Liver (tissue), 9 donors: Measurements from ENCODE around the gene CYP2A7. TPM values are rescaled to one million over a fixed set of nuclear protein-coding genes. Genes with fewer than 3 reads are reported as not detected.
"Not testable (repeated sequence)": the region's sequence is repeated elsewhere in the genome, so short reads cannot be mapped to it uniquely, and the experiment has no call there.

ENCODE experiments used
- DNase-seq: peaks from one replicate; pipeline ENCODE4 v3.0.0-alpha.2; 2017; ENCODE audit warnings: low spot score
- H3K27ac ChIP-seq, 2 donors: one replicate each; pipeline ENCODE4 v1.7.0; 2013; ENCODE audit warnings: inconsistent platforms in 2 of 2, low read length in 2 of 2, control low read depth in 1 of 2, low read depth in 1 of 2, mild to moderate bottlenecking in 1 of 2
- H3K27me3 ChIP-seq, 4 donors: one replicate each; pipeline versions ENCODE4 v1.6.1 to v1.7.0; 2013; ENCODE audit warnings: low read length in 3 of 4, inconsistent platforms in 1 of 4, mild to moderate bottlenecking in 1 of 4, moderate library complexity in 1 of 4; ENCODE audit not compliant: control insufficient read depth in 4 of 4, insufficient read depth in 4 of 4
- H3K36me3 ChIP-seq, 4 donors: one replicate each; pipeline versions ENCODE4 v1.6.1 to v1.7.0; 2013; ENCODE audit warnings: low read length in 3 of 4, mild to moderate bottlenecking in 3 of 4, low read depth in 1 of 4, moderate library complexity in 1 of 4; ENCODE audit not compliant: control insufficient read depth in 4 of 4, insufficient read depth in 3 of 4
- H3K4me1 ChIP-seq, 4 donors: one replicate each; pipeline versions ENCODE4 v1.6.1 to v1.7.0; 2013; ENCODE audit warnings: low read length in 3 of 4, mild to moderate bottlenecking in 3 of 4, moderate library complexity in 1 of 4; ENCODE audit not compliant: control insufficient read depth in 4 of 4, insufficient read depth in 4 of 4
- H3K4me3 ChIP-seq, 3 donors: one replicate each; pipeline versions ENCODE4 v1.6.1 to v1.7.0; 2013; ENCODE audit warnings: low read length in 3 of 3, control low read depth in 1 of 3, low read depth in 1 of 3, mild to moderate bottlenecking in 1 of 3
- H3K9ac ChIP-seq, 2 donors: one replicate each; pipeline ENCODE4 v1.7.0; 2013; ENCODE audit warnings: low read length in 2 of 2, mild to moderate bottlenecking in 2 of 2, moderate library complexity in 2 of 2, control low read depth in 1 of 2, low read depth in 1 of 2
- H3K9me3 ChIP-seq, 4 donors: one replicate each; pipeline versions ENCODE4 v1.6.1 to v1.7.0; 2013; ENCODE audit warnings: low read length in 3 of 4; ENCODE audit not compliant: control insufficient read depth in 4 of 4
- EGR1 ChIP-seq, 2 donors: IDR thresholded peaks; 2 replicates each; pipeline ENCODE4 v1.6.1; 2016 to 2018; ENCODE audit warnings: antibody characterized with exemption in 2 of 2, low read depth in 2 of 2
- FOXA1 ChIP-seq: IDR thresholded peaks from 2 replicates; pipeline ENCODE4 v1.6.1; 2016; ENCODE audit warnings: antibody characterized with exemption
- FOXA2 ChIP-seq: IDR thresholded peaks from 2 replicates; pipeline ENCODE4 v1.6.1; 2016; ENCODE audit warnings: antibody characterized with exemption
- HNF4A ChIP-seq, 2 donors: conservative IDR thresholded peaks; 2 replicates each; pipeline ENCODE4 v1.6.1; 2016; ENCODE audit warnings: antibody characterized with exemption in 2 of 2, mild to moderate bottlenecking in 2 of 2
- HNF4G ChIP-seq: IDR thresholded peaks from 2 replicates; pipeline ENCODE4 v1.6.1; 2016; ENCODE audit warnings: antibody characterized with exemption
- MAX ChIP-seq: IDR thresholded peaks from 2 replicates; pipeline ENCODE4 v1.6.1; 2016; ENCODE audit warnings: antibody characterized with exemption
- NR2F2 ChIP-seq: IDR thresholded peaks from 2 replicates; pipeline ENCODE4 v1.6.1; 2016; ENCODE audit warnings: antibody characterized with exemption
- RAD21 ChIP-seq, 2 donors: IDR thresholded peaks; 2 replicates each; pipeline ENCODE4 v1.6.1; 2016; ENCODE audit warnings: antibody characterized with exemption in 2 of 2, mild to moderate bottlenecking in 2 of 2
- SP1 ChIP-seq: IDR thresholded peaks from 2 replicates; pipeline ENCODE4 v1.6.1; 2018; ENCODE audit warnings: antibody characterized with exemption, mild to moderate bottlenecking
- TAF1 ChIP-seq: conservative IDR thresholded peaks from 2 replicates; pipeline ENCODE4 v1.6.1; 2016; ENCODE audit warnings: antibody characterized with exemption, mild to moderate bottlenecking
- WGBS: extraction: QIAGEN DNeasy Blood & Tissue Kit; methylation state at CpG from one replicate; pipeline ENCODE4 v1.1.7; 2013; 5-methylcytosine and 5-hydroxymethylcytosine counted together
- polyA plus RNA-seq, 2 donors: library from polyadenylated mRNA; stranded (reverse) in 1 of 2; unstranded in 1 of 2; fragments of 200-250 nt in 1 of 2; fragments of >200 nt in 1 of 2; fragmentation: Nextera tagmentation in 1 of 2; extraction: Ambion mirVana in 1 of 2; gene quantifications; one replicate each; pipeline versions ENCODE4 v1.2.1 to v1.2.3, GENCODE V29; 2013 to 2015
- total RNA-seq, 2 donors: library from RNA; depleted of rRNA; stranded (reverse); fragments of >200 nt; gene quantifications; one replicate each; pipeline ENCODE4 v1.2.3, GENCODE V29; 2014
- TF ChIP-seq, protein P1 (sequence below): IDR thresholded peaks from 2 replicates; pipeline ENCODE4 v1.6.1; 2016; ENCODE audit warnings: antibody characterized with exemption
- TF ChIP-seq, protein P2 (sequence below): fragments of 150-350 bp; IDR thresholded peaks from 2 replicates; pipeline ENCODE4 v1.5.1; 2017; ENCODE audit warnings: improper control_type of control experiment, low read depth, low read length; ENCODE audit not compliant: missing input control
- TF ChIP-seq, protein P3 (sequence below): IDR thresholded peaks from 2 replicates; pipeline ENCODE4 v1.6.1; 2016; ENCODE audit warnings: antibody characterized with exemption, mild to moderate bottlenecking
- donor health status: healthy.
- donor health status: healthy.
- donor health status: healthy.
- donor health status: healthy.
- donor health status: healthy.

Gene CYP2A7
- total and polyA plus RNA-seq, 4 donors = 3.3 to 57.9 (median 7.4) TPM; not detected in 1

GRCh38 chr19:40907968-40908735 lies 26.1 kb upstream of the CYP2A7 start (continued):
- no peak for TF ChIP-seq MAX
- TF ChIP-seq RAD21 (IDR thresholded peaks at IDR 0.05) = no peak
- no peak for TF ChIP-seq SP1
- TF ChIP-seq FOXA2 = no peak
- no peak for TF ChIP-seq EGR1 (IDR thresholded peaks at IDR 0.05; ENCODE audit: low read depth in 2 of 2)
- TF ChIP-seq, protein P1, sequence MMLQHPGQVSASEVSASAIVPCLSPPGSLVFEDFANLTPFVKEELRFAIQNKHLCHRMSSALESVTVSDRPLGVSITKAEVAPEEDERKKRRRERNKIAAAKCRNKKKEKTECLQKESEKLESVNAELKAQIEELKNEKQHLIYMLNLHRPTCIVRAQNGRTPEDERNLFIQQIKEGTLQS = no peak
- TF ChIP-seq TAF1 = no peak
- TF ChIP-seq, protein P2, sequence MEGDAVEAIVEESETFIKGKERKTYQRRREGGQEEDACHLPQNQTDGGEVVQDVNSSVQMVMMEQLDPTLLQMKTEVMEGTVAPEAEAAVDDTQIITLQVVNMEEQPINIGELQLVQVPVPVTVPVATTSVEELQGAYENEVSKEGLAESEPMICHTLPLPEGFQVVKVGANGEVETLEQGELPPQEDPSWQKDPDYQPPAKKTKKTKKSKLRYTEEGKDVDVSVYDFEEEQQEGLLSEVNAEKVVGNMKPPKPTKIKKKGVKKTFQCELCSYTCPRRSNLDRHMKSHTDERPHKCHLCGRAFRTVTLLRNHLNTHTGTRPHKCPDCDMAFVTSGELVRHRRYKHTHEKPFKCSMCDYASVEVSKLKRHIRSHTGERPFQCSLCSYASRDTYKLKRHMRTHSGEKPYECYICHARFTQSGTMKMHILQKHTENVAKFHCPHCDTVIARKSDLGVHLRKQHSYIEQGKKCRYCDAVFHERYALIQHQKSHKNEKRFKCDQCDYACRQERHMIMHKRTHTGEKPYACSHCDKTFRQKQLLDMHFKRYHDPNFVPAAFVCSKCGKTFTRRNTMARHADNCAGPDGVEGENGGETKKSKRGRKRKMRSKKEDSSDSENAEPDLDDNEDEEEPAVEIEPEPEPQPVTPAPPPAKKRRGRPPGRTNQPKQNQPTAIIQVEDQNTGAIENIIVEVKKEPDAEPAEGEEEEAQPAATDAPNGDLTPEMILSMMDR = no peak
- no peak for TF ChIP-seq NR2F2

- H3K27ac ChIP-seq = no peak overlapping the region
- no peak for DNase-seq
- no peaks in the 10 kb centered on the region for H3K36me3 ChIP-seq
- no peak overlapping the region for H3K9ac ChIP-seq
- no peaks in the 10 kb centered on the region for H3K9me3 ChIP-seq
- TF ChIP-seq HNF4A (conservative IDR thresholded peaks at IDR 0.05) (no peak), MAX (no peak), HNF4G (no peak), FOXA1 (no peak), EGR1 (IDR thresholded peaks at IDR 0.05; ENCODE audit: low read depth in 2 of 2) (no peak), RAD21 (IDR thresholded peaks at IDR 0.05) (no peak)
- TF ChIP-seq, protein P3, sequence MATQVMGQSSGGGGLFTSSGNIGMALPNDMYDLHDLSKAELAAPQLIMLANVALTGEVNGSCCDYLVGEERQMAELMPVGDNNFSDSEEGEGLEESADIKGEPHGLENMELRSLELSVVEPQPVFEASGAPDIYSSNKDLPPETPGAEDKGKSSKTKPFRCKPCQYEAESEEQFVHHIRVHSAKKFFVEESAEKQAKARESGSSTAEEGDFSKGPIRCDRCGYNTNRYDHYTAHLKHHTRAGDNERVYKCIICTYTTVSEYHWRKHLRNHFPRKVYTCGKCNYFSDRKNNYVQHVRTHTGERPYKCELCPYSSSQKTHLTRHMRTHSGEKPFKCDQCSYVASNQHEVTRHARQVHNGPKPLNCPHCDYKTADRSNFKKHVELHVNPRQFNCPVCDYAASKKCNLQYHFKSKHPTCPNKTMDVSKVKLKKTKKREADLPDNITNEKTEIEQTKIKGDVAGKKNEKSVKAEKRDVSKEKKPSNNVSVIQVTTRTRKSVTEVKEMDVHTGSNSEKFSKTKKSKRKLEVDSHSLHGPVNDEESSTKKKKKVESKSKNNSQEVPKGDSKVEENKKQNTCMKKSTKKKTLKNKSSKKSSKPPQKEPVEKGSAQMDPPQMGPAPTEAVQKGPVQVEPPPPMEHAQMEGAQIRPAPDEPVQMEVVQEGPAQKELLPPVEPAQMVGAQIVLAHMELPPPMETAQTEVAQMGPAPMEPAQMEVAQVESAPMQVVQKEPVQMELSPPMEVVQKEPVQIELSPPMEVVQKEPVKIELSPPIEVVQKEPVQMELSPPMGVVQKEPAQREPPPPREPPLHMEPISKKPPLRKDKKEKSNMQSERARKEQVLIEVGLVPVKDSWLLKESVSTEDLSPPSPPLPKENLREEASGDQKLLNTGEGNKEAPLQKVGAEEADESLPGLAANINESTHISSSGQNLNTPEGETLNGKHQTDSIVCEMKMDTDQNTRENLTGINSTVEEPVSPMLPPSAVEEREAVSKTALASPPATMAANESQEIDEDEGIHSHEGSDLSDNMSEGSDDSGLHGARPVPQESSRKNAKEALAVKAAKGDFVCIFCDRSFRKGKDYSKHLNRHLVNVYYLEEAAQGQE = no peak
- H3K27me3 ChIP-seq = peaks cover 0 to 2% (median 0%) of the 10 kb centered on the region in 4 donors
- no peaks in the 10 kb centered on the region for H3K4me1 ChIP-seq
- H3K4me3 ChIP-seq = no peak overlapping the region
These were observed 24.5 kb upstream of the CYP2A7 start for GRCh38 chr19:40906512-40906911.

GRCh38 chr19:40904673-40905156 lies 22.7 kb upstream of the CYP2A7 start:
- H3K27me3 ChIP-seq, H3K9me3 ChIP-seq, H3K4me3 ChIP-seq, DNase-seq, H3K4me1 ChIP-seq, H3K9ac ChIP-seq, H3K27ac ChIP-seq, H3K36me3 ChIP-seq: not testable (repeated sequence)
- 81% methylated on average over 10 of the region's 10 CpGs for WGBS

DNA sequence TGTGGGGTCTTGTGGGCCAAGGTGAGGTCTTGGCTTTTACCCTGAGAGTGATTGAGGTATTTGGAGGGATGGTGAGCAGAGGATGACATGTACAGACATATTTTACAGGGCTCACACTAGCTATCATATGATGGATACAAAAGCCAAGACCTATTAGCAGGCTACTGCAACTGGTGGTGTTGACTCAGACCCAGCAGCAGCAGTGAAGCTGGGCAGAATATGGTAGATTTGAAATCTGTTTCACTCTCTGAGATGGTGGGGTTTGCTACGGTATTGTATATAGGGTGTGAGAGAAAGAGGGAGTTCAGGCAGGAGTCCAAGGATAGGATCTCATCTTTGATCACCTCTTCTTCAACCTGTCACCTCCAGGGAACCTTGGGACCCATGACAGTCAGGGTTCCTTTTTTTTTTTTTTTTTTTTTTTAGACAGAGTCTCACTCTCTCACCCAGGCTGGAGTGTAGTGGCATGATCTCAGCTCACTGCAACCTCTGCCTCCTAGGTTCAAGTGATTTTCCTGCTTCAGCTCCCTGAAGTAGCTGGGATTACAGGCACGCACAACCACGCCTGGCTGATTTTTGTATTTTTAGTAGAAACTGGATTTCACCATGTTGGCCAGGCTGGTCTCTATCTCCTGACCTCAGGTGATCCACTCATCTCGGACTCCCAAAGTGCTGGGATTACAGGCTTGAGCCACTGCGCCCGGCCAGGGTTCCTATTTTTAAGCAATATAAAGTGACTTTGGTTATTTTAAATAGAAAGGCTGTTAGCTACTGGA lies 20.1 kb upstream of the CYP2A7 start:
- not testable (repeated sequence) for H3K4me3 ChIP-seq, H3K9ac ChIP-seq, DNase-seq, H3K36me3 ChIP-seq, H3K4me1 ChIP-seq, H3K9me3 ChIP-seq, H3K27ac ChIP-seq, H3K27me3 ChIP-seq
- WGBS = 87% methylated on average over 6 of the region's 6 CpGs

GRCh38 chr19:40900521-40900920 lies 18.5 kb upstream of the CYP2A7 start:
- not testable (repeated sequence) for H3K9ac ChIP-seq, H3K9me3 ChIP-seq, H3K27ac ChIP-seq, DNase-seq, H3K4me3 ChIP-seq, H3K27me3 ChIP-seq, H3K36me3 ChIP-seq
- 84% methylated on average over 5 of the region's 5 CpGs for WGBS
- H3K4me1 ChIP-seq = peaks cover 0 to 12% (median 7%) of the 10 kb centered on the region in 4 donors
